ENCODE data around the gene CHRNA10. TPM values are rescaled to one million over a fixed set of nuclear protein-coding genes. Genes with fewer than 3 reads are reported as not detected.

Gene CHRNA10
- total RNA-seq, 1 experiment from 2014 or later = 3.0 TPM

- Histone ChIP-seq H3K4me2 (ENCODE audit: low read length) (no peak overlapping the region), H3K9me3 (ENCODE audit: control insufficient read depth in 1 of 2, insufficient read depth in 1 of 2, low read depth in 1 of 2, low read length in 2 of 2) (no peaks in the 10 kb centered on the region), H3K9me2 (ENCODE audit: insufficient read depth) (no peaks in the 10 kb centered on the region), H2AFZ (ENCODE audit: low read depth, low read length, poor library complexity, severe bottlenecking) (no peak overlapping the region), H4K20me1 (ENCODE audit: insufficient read depth) (no peaks in the 10 kb centered on the region), H3K36me3 (ENCODE audit: control insufficient read depth in 1 of 2, insufficient read depth in 2 of 2, low read length in 2 of 2) (no peaks in the 10 kb centered on the region), H3K4me3 (replicated peaks in 1 of 2; ENCODE audit: low read depth in 1 of 2, low read length in 2 of 2) (no peak overlapping the region), H3K4me1 (ENCODE audit: control insufficient read depth in 1 of 2, insufficient read depth in 2 of 2, low read length in 2 of 2) (no peaks in the 10 kb centered on the region), H3K9ac (ENCODE audit: low read length) (no peak overlapping the region), H3K27me3 (ENCODE audit: insufficient read depth, low read length) (no peaks in the 10 kb centered on the region), H3K27ac (ENCODE audit: low read depth, low read length) (no peak overlapping the region), H3K79me2 (ENCODE audit: insufficient read depth, low read length) (no peaks in the 10 kb centered on the region)
- ChIA-PET CTCF (no interaction called here), RAD21 (ENCODE audit: low non-redundant PET in 1 of 2, low total read pairs in 2 of 2, uncharacterized antibody in 2 of 2, unreplicated experiment in 2 of 2) (no interaction called here), POLR2A (no interaction called here)
- no TSS peak for BruUV-seq (replicated peaks)
- ATAC-seq (no peak), DNase-seq (ENCODE audit: low read depth, low spot score) (no peak)
- intact Hi-C loops (cut with micrococcal nuclease) = no loop called here
- TF ChIP-seq ZFX (IDR thresholded peaks at IDR 0.05) = no peak
- no peak for TF ChIP-seq CEBPB (IDR thresholded peaks at IDR 0.05; ENCODE audit: low read depth)
Observed at GRCh38 chr11:3635641-3636375, 35.4 kb downstream of the CHRNA10 start.

DNA sequence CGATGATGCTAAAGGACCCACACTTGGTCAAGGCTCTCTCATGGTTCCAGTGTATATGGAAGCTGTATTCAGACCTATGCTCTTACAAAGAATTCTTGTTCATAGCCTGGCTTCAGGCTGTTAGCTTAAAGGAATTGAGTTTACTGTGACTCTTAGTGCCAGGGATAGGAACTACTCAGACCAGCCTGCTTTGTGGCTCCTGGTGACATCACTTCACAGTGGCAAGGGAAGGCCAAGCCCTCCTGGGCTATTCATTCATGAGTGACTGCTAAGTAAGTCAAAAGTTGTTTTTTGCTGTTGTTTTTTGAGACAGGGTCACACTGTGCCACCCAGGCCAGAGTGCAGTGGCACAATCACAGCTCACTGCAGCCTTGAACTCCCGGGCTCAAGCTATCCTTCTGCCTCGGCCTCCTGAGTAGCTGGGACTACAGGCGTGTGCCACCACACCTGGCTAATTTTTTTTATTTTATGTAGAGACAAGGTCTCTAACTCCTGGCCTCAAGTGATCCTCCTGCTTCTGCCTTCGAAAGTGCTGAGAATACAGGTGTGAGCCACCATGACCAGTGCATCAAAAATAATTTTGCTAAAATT, 39.0 kb downstream of the CHRNA10 start:
- TF ChIP-seq ZNF274 (IDR thresholded peaks at IDR 0.05; ENCODE audit: low read depth, low read length) = no peak
- no peak for TF ChIP-seq YY1 (IDR thresholded peaks at IDR 0.05; ENCODE audit: extremely low read depth, insufficient replicate concordance, low read depth, low read length)
- TF ChIP-seq ZFX (IDR thresholded peaks at IDR 0.05) = no peak
- no peak for TF ChIP-seq SP1 (IDR thresholded peaks at IDR 0.05; ENCODE audit: low read depth)
- no peak for TF ChIP-seq CEBPB (IDR thresholded peaks at IDR 0.05; ENCODE audit: low read depth)
- no peak for TF ChIP-seq ATF3 (IDR thresholded peaks at IDR 0.05)
- TF ChIP-seq MAX (IDR thresholded peaks at IDR 0.05) = no peak
- no peak for TF ChIP-seq EZH2 (IDR thresholded peaks at IDR 0.05)
- no peak for TF ChIP-seq POLR2A (IDR thresholded peaks at IDR 0.05; ENCODE audit: borderline replicate concordance, extremely low read depth, insufficient read depth, insufficient read length)
- TF ChIP-seq EZH2phosphoT487 (IDR thresholded peaks at IDR 0.05; ENCODE audit: borderline replicate concordance) = no peak
- no peak for TF ChIP-seq SIN3A (IDR thresholded peaks at IDR 0.05; ENCODE audit: low read depth)
- no peak for TF ChIP-seq POLR2AphosphoS5 (IDR thresholded peaks at IDR 0.05; ENCODE audit: low read depth, low read length)
- no peak for TF ChIP-seq CTCF (IDR thresholded peaks at IDR 0.05 in 2 of 3, conservative IDR thresholded peaks at IDR 0.05 in 1 of 3; ENCODE audit: borderline replicate concordance in 1 of 3, insufficient read depth in 1 of 3, low read depth in 2 of 3, low read length in 2 of 3)
- no peak for TF ChIP-seq SRF (IDR thresholded peaks at IDR 0.05; ENCODE audit: low read depth)
- TF ChIP-seq EGR1 (IDR thresholded peaks at IDR 0.05; ENCODE audit: low read depth) = no peak
- TF ChIP-seq FOSL1 (IDR thresholded peaks at IDR 0.05; ENCODE audit: low read depth) = no peak
- POLR2A ChIA-PET = no interaction called here

More for the DNA sequence above, 39.0 kb downstream of the CHRNA10 start:
- ChIA-PET RAD21 (ENCODE audit: low non-redundant PET in 1 of 2, low total read pairs in 2 of 2, uncharacterized antibody in 2 of 2, unreplicated experiment in 2 of 2) (no interaction called here), CTCF (no interaction called here)
- intact Hi-C loops (cut with micrococcal nuclease) = no loop called here
- H3K9me3 ChIP-seq (ENCODE audit: control insufficient read depth in 1 of 2, insufficient read depth in 1 of 2, low read depth in 1 of 2, low read length in 2 of 2) = no peaks in the 10 kb centered on the region
- BruUV-seq (replicated peaks) = no TSS peak
- H3K4me2 ChIP-seq (ENCODE audit: low read length) = no peak overlapping the region
- no peak overlapping the region for H3K9ac ChIP-seq (ENCODE audit: low read length)
- no peaks in the 10 kb centered on the region for H3K27me3 ChIP-seq (ENCODE audit: insufficient read depth, low read length)
- DNase-seq (ENCODE audit: low read depth, low spot score) (no peak), ATAC-seq (no peak)
- H3K4me3 ChIP-seq (replicated peaks in 1 of 2; ENCODE audit: low read depth in 1 of 2, low read length in 2 of 2) = no peak overlapping the region
- H3K79me2 ChIP-seq (ENCODE audit: insufficient read depth, low read length) = no peaks in the 10 kb centered on the region
- no peak overlapping the region for H3K27ac ChIP-seq (ENCODE audit: low read depth, low read length)
- H2AFZ ChIP-seq (ENCODE audit: low read depth, low read length, poor library complexity, severe bottlenecking) = no peak overlapping the region
- no peaks in the 10 kb centered on the region for H3K9me2 ChIP-seq (ENCODE audit: insufficient read depth)
- H3K36me3 ChIP-seq (ENCODE audit: control insufficient read depth in 1 of 2, insufficient read depth in 2 of 2, low read length in 2 of 2) = no peaks in the 10 kb centered on the region
- H3K4me1 ChIP-seq (ENCODE audit: control insufficient read depth in 1 of 2, insufficient read depth in 2 of 2, low read length in 2 of 2) = no peaks in the 10 kb centered on the region
- no peaks in the 10 kb centered on the region for H4K20me1 ChIP-seq (ENCODE audit: insufficient read depth)

Data from HCT116 (cell line).